22Rv1 (cell line): ENCODE data around the gene RIIAD1.

Source experiments
- H3K27ac ChIP-seq: fragments of 450-650 bp; 2 replicates; pipeline ENCODE4 v1.5.1; 2017
- CTCF ChIP-seq: fragments of 450-650 bp; IDR thresholded peaks from 2 replicates; pipeline ENCODE4 v1.5.1; 2017; ENCODE audit warnings: mild to moderate bottlenecking
- ZFX ChIP-seq: fragments of 450-650 bp; IDR thresholded peaks from 2 replicates; pipeline ENCODE4 v1.6.1; 2017; ENCODE audit warnings: antibody characterized with exemption, borderline replicate concordance

RIIAD1 gene

GRCh38 chr1:151737479-151737878 lies 16.2 kb downstream of the RIIAD1 start:
- TF ChIP-seq ZFX: no peak
- TF ChIP-seq CTCF: no peak
- H3K27ac ChIP-seq: no peak overlapping the region

GRCh38 chr1:151739590-151740355 lies 18.5 kb downstream of the RIIAD1 start:
- peak overlapping the region; percentile 71 for H3K27ac ChIP-seq
- TF ChIP-seq ZFX (no peak), CTCF (peak; percentile 32)

- H3K27ac ChIP-seq: no peak overlapping the region
- TF ChIP-seq ZFX (no peak), CTCF (no peak)
Observed at GRCh38 chr1:151741516-151741915, 20.2 kb downstream of the RIIAD1 start.

- no peak overlapping the region for H3K27ac ChIP-seq
- no peak for TF ChIP-seq CTCF
- TF ChIP-seq ZFX: no peak
Observed at GRCh38 chr1:151756291-151756690, 35.0 kb downstream of the RIIAD1 start.

- no peak overlapping the region for H3K27ac ChIP-seq
- no peak for TF ChIP-seq CTCF
- no peak for TF ChIP-seq ZFX
Observed at GRCh38 chr1:151759241-151759640, 37.9 kb downstream of the RIIAD1 start.

- TF ChIP-seq ZFX (no peak), CTCF (no peak)
- H3K27ac ChIP-seq: no peak overlapping the region
Observed at GRCh38 chr1:151760597-151761385, 39.5 kb downstream of the RIIAD1 start.
